Heart left ventricle (tissue), 13 donors: ENCODE results near the gene MLLT10.

Source experiments
- CTCF ChIP-seq, 12 donors: fragments of 200-600 bp; sonication (generic) in 4 of 12; IDR thresholded peaks; one replicate each; pipeline versions ENCODE4 v1.5.0 to v1.8.0; 2018 to 2022; ENCODE audit warnings: antibody characterized with exemption in 12 of 12, mild to moderate bottlenecking in 5 of 12
- POLR2A ChIP-seq, 2 donors: fragments of 450-650 bp; IDR thresholded peaks; one replicate each; pipeline ENCODE4 v1.6.1; 2017; ENCODE audit warnings: antibody characterized with exemption in 2 of 2, mild to moderate bottlenecking in 2 of 2, moderate library complexity in 2 of 2
- donor health status: ischemic (EF 13 %, LVEDD 7.1; RV severe dilation, severe dysfunction).
- donor health status: DM: no; HTN: yes; CAD: no.
- donor health status: DM: no; HTN: no; CAD: no.
- donor health status: ischemic (EF 25% LVEDD 6.9; RV normal size, moderate dysfunction).
- donor health status: ischemic (EF 25% LVEDD 5.7; RV mildly dilated, moderate dysfunction).
- donor health status: ischemic (EF 35%, LVEDD 5.7; RV mildly dilated, moderate dysfunction).
- donor health status: nonischemic (EF 11% LVEDD 7.7; RV severe dilation, severe dysfunction).
- donor health status: DM: yes; HTN: yes; CAD: no.
- donor health status: PGD.
- donor health status: ischemic (EF 29% LVEDD 5.4; RV normal size, mild dysfunction).
- donor health status: nonischemic (EF 23%, LVEDD 6.1; RV moderate dilation, normal function).

- no peak for TF ChIP-seq CTCF (IDR thresholded peaks at IDR 0.05)
- TF ChIP-seq POLR2A (IDR thresholded peaks at IDR 0.05): no peak
Measured at GRCh38 chr10:21488246-21488956, 45.6 kb upstream of the MLLT10 start.
